ENCODE measurements around the gene CRIP3.
"Not testable (repeated sequence)": the region's sequence is repeated elsewhere in the genome, so short reads cannot be mapped to it uniquely, and the experiment has no call there.

CRIP3 gene

DNA sequence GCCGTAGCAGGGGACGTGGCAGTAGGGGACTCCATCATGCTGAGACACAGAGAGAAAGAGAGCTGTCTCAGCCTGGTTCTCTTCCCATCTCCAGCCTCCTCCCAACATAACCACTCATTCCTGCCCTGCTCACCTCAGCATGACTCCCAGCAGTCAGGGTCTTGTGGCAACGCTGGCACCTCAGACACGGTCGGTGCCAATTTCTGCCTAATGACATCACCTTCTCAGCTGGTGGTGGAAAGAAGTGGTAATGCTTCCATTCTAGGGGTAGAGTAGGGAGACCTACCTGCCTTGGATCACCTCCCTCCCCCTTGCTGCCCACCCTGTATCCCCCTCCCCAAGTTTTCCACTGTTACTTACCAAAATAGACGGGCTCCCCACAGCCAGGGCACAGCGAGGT, 2.5 kb downstream of the CRIP3 start:
- DNase-seq (ENCODE audit: low read depth in 2 of 2) = no peak

DNA sequence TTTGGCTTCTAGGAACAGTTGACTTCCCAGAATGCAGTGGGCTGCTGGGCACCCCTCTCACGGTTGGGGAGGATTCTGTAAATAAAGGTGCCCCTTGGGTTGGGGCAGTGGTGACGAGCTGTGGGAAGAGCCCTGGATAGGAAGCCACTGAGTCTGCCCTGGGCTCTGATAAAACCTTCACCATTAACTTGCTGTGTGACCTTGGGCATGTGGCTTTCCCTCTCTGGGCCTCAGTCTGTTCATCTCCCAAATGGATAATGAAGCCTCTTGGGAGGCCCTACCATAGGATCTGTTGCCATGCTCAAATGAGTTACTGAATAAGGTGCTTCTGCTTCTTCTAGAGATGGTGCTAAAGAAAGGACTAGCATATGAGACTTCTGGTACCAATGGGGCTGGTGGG, 3.7 kb downstream of the CRIP3 start:
- no peak for DNase-seq (ENCODE audit: low read depth in 2 of 2)

GRCh38 chr6:43304361-43304760, 4.3 kb downstream of the CRIP3 start:
- DNase-seq (ENCODE audit: low read depth in 2 of 2) = no peak

DNA sequence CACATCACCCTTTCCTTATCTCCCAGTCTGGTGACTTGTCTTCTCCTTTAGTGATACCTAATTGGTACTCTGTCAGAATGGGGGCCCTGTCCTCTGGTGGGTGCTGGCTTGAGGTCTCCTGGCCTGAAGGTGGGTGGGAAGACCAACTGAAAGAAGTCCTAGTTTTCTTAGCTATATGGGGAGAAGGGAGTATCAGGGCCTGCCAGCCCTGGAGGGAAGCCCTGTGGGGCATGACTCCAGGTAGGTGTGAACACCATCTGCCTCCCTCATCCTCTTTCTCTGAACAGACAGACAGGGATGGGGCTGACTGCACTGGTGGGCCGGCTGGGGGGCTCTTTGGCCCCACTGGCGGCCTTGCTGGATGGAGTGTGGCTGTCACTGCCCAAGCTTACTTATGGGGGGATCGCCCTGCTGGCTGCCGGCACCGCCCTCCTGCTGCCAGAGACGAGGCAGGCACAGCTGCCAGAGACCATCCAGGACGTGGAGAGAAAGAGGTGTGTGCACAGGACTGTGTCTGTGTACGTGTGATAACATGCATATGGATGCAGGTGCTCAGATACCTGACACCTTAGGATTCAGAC, 4.8 kb downstream of the CRIP3 start:
- DNase-seq (ENCODE audit: low read depth in 2 of 2) = no peak

DNA sequence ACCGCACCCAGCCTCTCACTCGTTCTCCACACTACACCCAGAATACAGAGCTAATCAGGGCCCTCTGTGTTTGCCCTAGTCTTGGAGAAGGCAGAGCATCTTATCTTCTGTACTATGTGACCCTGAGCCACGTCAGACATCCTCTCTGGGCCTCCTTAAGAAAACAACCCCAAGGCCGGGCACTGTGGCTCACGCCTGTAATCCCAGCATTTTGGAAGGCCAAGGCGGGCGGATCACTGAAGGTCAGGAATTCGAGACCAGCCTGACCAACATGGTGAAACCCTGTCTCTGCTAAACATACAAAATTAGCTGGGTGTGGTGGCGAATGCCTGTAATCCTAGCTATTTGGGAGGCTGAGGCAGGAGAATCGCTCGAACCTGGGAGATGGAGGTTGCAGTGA, 5.6 kb downstream of the CRIP3 start:
- not testable (repeated sequence) for DNase-seq (ENCODE audit: low read depth in 2 of 2)

DNA sequence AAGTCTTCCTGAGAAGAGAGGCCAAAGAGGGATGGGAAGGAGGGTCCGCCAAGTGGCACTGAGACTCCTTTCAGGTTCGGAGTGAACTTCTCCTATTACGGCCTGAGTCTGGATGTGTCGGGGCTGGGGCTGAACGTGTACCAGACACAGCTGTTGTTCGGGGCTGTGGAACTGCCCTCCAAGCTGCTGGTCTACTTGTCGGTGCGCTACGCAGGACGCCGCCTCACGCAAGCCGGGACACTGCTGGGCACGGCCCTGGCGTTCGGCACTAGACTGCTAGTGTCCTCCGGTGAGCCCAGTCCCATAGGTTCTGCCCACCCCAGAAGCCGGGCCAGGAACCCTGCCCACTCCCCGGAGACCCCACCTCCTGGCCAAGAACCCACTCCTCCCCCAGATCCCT, 6.5 kb downstream of the CRIP3 start:
- DNase-seq (ENCODE audit: low read depth in 2 of 2) = no peak

GRCh38 chr6:43301081-43301870, 7.3 kb downstream of the CRIP3 start:
- no peak for DNase-seq (ENCODE audit: low read depth in 2 of 2)

- DNase-seq (ENCODE audit: low read depth in 2 of 2) = no peak
Measured at GRCh38 chr6:43299338-43300293, 9.0 kb downstream of the CRIP3 start.

DNA sequence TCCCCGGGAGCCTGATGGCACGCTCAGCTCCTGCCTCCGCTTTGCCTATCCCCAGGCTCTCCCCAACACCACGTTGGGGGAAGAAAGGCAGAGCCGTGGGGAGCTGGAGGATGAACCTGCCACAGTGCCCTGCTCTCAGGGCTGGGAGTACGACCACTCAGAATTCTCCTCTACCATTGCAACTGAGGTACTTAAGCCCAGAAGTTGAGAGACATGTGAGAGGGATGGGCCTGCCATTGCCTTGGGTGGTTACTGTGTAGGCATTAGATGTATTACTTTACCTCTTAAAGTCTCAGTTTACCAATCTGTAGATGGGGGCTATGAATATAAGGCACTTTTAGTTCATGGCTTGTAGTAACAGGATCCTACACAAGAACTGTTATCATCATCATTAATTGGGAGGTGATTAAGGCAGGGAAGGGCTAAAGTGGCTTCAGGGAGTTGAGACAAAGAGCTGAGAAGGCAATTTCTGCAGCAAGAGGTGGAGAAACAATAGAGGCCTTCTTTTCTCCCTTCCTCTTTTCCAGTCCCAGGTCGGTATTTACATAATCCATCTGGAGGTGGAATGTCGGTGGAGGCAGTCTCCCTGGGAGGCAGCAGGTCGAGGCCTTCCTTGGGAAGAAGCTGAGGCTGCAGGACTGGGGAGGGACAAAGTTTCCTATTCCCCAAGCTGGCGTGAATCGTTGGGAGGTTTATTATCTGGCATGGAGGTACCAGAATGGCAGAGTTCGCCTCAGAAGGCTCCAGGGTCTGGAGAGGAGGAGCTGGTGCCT, 9.9 kb downstream of the CRIP3 start:
- DNase-seq (ENCODE audit: low read depth in 2 of 2) = no peak

DNA sequence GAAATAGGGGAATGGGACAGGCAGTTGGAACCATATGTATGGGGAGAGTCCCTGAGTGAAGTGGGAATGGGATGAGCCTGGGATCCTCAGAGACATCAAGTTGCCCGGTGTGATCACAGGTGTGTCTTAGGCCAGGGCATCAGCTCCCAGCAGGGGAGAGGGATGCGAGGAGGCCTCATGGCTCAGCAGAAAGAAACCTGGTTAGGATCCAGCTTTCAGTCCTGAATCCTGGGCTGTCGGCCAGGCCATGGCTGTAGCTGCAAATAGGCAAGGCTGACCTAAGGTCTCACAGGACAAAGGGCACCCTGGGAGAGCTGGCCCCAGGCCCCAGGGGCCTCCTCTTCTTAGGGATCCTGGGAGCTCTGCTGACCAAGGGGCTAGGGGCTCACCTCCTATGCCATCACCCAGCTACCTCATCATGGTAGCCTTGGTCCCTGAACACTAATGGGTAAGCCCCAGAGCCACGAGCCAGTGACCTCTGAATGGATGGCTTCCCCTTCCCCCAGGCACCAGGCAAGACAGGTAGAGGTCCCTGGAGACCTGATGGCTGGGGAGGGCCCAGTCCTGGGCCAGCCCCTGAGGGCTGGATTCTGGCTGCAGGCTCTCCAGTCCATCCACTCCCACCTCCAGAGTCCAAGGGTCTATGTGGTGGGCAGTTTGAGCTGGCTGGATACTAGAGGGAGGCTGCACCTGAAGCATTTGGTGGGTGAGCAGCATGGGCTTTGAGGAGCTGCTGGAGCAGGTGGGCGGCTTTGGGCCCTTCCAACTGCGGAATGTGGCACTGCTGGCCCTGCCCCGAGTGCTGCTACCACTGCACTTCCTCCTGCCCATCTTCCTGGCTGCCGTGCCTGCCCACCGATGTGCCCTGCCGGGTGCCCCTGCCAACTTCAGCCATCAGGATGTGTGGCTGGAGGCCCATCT, 10.7 kb downstream of the CRIP3 start, which contains the start of gene SLC22A7:
TSS of gene SLC22A7 (plus strand) at position 617 of the 921 bp plus-strand sequence. CDS start at position 716, 99 bp downstream.
- no peak for DNase-seq (ENCODE audit: low read depth in 2 of 2)

DNA sequence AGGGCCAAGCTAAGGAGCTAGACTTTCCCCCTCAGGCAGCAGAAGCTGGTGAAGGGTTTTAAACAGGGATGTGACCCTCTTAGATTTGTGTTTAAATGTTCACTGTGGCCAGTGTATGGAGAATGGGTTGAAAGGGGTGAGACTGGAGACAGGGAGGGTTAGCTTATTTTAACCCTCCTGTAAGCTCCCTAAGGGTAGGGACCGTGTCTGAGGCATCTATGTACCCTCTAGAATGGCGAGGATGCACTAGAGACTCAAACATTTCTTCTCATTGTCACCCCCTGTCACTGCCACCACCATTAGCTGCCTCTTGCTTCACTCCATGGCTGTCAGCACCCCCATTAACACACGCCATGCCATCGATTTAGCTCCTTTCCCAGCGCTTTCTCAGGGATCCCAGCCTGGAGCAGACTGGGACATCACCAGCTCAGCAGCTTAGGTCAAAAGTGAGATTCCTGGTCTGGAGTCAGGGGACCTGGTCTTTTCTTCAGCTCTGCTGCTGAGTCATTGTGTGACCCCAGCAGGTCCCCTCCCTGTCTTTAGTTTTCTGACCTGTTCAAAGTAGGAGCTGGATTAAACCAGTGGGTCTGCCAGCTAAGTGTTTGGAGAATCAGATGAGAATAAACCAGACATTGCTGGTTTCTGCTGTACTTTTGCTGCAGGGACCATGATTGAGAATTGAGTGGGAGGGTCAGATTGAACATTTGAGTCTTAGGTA, 11.7 kb downstream of the CRIP3 start:
- no peak for DNase-seq (ENCODE audit: low read depth in 2 of 2)

DNA sequence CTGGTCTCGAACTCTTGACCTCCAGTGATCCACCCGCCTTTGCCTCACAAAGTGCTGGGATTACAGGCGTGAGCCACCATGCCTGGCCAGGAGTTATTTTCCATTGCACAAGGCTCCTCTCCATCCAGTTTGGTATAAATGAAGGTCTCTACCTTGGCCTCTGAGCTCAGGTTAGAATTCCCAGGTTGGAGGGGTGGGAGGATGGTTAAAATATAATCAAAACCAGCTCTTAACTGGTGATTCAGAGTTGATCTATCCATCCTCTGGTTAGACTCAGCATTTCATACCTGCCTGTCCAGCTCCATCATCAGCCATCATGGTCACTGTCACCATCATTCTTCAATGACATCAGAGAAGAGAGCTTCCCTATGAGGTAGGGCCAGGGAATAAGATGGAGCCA, 13.2 kb downstream of the CRIP3 start:
- DNase-seq (ENCODE audit: low read depth in 2 of 2) = no peak

GRCh38 chr6:43294536-43294935, 14.1 kb downstream of the CRIP3 start:
- no peak for DNase-seq (ENCODE audit: low read depth in 2 of 2)

DNA sequence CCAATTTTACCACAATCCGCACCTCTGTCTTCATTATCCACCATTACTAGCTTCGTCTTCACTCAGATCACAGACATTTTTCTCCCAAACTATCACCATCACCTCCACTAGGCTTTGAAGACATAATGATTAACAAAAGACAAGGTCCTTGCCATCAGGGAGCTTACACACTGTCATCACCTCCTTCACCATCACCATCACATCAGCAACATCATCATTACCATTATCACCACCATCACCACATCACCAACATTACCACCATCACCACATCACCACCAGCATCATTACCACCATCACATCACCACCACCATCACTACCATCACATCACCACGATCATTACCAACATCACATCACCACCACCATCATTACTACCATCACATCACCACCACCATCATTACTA, 14.9 kb downstream of the CRIP3 start:
- no peak for DNase-seq (ENCODE audit: low read depth in 2 of 2)

DNA sequence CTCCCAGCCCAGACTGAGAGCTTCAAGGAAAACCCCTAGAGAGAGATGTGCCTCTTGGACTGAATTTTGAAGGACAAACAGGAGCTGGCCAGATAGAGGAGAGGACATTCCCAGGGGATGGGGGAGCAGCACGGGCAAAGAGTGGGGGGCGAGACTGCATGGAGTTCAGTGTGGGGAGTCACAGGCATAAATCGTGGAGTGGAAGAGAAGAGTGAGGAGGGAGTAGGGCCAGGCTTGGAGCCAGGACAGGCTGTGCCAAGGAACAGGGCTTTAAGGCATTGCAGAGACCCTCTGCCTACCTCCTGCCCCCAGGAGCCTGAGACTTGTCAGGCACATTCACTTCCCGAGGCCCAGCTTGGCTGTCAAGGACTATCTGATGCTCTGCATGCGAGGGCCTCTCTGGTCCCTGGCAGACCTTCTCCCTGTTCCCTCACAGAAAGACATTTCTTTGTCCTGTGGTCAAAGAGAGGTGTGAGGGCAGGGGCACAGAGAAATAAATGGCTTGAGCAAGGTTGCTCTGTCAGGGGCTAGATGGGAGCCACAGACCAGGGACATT, 15.8 kb downstream of the CRIP3 start:
- no peak for DNase-seq (ENCODE audit: low read depth in 2 of 2)

- no peak for DNase-seq (ENCODE audit: low read depth in 2 of 2)
Measured at GRCh38 chr6:43292341-43292740, 16.3 kb downstream of the CRIP3 start.

DNA sequence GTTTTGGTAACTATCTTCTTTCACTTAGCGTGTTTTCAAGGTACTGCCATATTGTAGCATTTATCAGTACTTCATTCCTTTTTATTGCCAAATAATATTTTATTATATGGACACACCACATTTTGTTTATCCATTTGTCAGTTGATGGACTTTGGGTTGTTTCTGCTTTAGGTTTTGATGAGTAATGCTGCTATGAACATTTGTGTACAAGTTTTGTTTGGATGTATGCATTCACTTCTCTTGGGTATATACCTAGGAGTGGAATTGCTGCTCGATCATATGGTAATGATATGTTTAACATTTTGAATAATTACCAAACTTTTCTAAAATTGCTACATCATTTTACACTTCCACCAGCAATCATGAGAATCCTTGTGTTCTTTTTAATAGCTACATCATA, 16.9 kb downstream of the CRIP3 start:
- DNase-seq (ENCODE audit: low read depth in 2 of 2) = no peak

DNA sequence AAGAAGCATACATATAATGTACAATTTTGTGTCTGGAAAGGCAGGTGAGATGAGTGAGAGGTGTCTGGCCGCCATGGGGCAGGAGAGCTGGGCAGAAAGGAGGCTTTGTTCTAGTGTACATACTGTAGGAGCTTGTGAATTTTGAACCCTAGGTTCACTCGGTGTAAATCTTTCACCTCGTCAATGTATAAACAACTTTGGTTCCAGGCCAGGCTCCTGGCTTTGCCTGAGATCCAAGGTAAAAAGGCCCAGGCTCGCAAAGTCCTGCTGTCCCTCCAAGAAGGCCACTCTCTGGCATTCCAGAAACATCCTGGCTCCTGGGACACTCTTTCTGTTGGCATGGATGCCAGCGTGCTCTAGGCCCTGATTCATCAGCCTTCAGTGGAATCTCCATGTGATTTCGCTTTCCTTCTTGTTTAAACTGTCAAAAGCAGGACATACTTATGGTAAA, 17.7 kb downstream of the CRIP3 start:
- DNase-seq (ENCODE audit: low read depth in 2 of 2) = no peak

DNA sequence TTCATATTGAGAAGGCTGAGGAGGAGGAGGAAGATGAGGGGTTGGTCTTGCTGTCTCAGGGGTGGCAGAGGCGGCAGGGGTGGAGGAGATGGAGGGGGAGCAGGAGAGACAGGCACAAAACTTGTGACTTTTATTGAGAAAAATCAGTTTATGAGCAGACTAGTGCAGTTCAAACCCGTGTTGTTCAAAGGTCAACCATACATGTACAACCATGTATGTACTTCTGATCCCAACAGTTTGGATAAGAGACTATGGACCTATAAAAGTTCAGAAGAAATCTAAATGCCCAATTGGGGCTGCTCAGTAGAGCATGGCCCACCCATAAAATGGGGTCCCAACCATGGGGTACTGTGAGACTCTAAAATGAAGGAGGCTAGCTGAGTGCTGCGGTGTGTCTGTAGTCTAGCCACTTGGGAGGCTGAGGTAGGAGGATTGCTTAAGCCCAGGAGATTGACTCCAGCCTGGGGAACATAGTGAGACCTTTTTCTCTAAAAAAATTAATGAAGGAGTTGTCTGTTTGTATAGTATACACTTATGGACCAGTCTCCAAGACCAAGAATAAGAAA, 18.2 kb downstream of the CRIP3 start:
- no peak for DNase-seq (ENCODE audit: low read depth in 2 of 2)
